Mesenchymal stem cell (in vitro differentiated cells and primary cell): ENCODE data around the gene ULK4.

Experiments used
- DNase-seq: peaks from one replicate; pipeline ENCODE4 v3.0.0-alpha.2; 2013
- H2AFZ ChIP-seq: one replicate; pipeline ENCODE4 v1.6.1; 2013; ENCODE audit warnings: low read depth, mild to moderate bottlenecking, control low read depth, inconsistent platforms, low read length, moderate library complexity
- H2AK5ac ChIP-seq: 2 replicates; pipeline ENCODE4 v1.6.1; 2013; ENCODE audit warnings: low read length, moderate library complexity, mild to moderate bottlenecking, inconsistent platforms; ENCODE audit not compliant: severe bottlenecking
- H2BK120ac ChIP-seq: one replicate; pipeline ENCODE4 v1.6.1; 2013; ENCODE audit warnings: low read depth, mild to moderate bottlenecking, inconsistent platforms, low read length, moderate library complexity
- H2BK12ac ChIP-seq, 2 experiments: one replicate each; pipeline ENCODE4 v1.6.1; 2013; ENCODE audit warnings: inconsistent platforms in 2 of 2, low read length in 2 of 2, mild to moderate bottlenecking in 2 of 2, moderate library complexity in 2 of 2, control low read depth in 1 of 2
- H2BK15ac ChIP-seq: one replicate; pipeline ENCODE4 v1.6.1; 2013; ENCODE audit warnings: mild to moderate bottlenecking, low read depth, inconsistent platforms; ENCODE audit not compliant: poor library complexity, severe bottlenecking
- H2BK5ac ChIP-seq: 2 replicates; pipeline ENCODE4 v1.6.1; 2013; ENCODE audit warnings: low read depth, mild to moderate bottlenecking, low read length, control low read depth, inconsistent platforms; ENCODE audit not compliant: poor library complexity, severe bottlenecking
- H3K14ac ChIP-seq, 2 experiments: one replicate each; pipeline ENCODE4 v1.6.1; 2013; ENCODE audit warnings: inconsistent platforms in 2 of 2, low read length in 2 of 2, control low read depth in 1 of 2, mild to moderate bottlenecking in 1 of 2, moderate library complexity in 1 of 2
- H3K18ac ChIP-seq, 2 experiments: one replicate each; pipeline ENCODE4 v1.6.1; 2013; ENCODE audit warnings: inconsistent platforms in 2 of 2, low read length in 2 of 2, control low read depth in 1 of 2, low read depth in 1 of 2, mild to moderate bottlenecking in 1 of 2
- H3K23ac ChIP-seq, 2 experiments: one replicate each; pipeline ENCODE4 v1.6.1; 2013; ENCODE audit warnings: inconsistent platforms in 2 of 2, low read length in 2 of 2, mild to moderate bottlenecking in 2 of 2, moderate library complexity in 2 of 2, control low read depth in 1 of 2
- H3K27ac ChIP-seq: 2 replicates; pipeline ENCODE4 v1.5.1; 2013; ENCODE audit warnings: mild to moderate bottlenecking, moderate library complexity, low read length, control low read depth, inconsistent platforms; ENCODE audit not compliant: poor library complexity, severe bottlenecking
- H3K27me3 ChIP-seq, 2 experiments: 2 replicates each; pipeline versions ENCODE4 v1.6.1 to v1.7.0; 2013; ENCODE audit warnings: low read length in 2 of 2, mild to moderate bottlenecking in 2 of 2, moderate library complexity in 2 of 2, control low read depth in 1 of 2, inconsistent platforms in 1 of 2; ENCODE audit not compliant: control insufficient read depth in 1 of 2, insufficient read depth in 1 of 2
- H3K36me3 ChIP-seq, 2 experiments: 2 replicates each; pipeline versions ENCODE4 v1.6.1 to v1.7.0; 2013; ENCODE audit warnings: low read length in 2 of 2, control low read depth in 1 of 2, inconsistent platforms in 1 of 2, low read depth in 1 of 2, mild to moderate bottlenecking in 1 of 2; ENCODE audit not compliant: insufficient read depth in 2 of 2, control insufficient read depth in 1 of 2
- H3K4ac ChIP-seq, 2 experiments: one replicate each; pipeline ENCODE4 v1.6.1; 2013; ENCODE audit warnings: inconsistent platforms in 2 of 2, low read length in 2 of 2, mild to moderate bottlenecking in 2 of 2, moderate library complexity in 2 of 2, control low read depth in 1 of 2, low read depth in 1 of 2
- H3K4me1 ChIP-seq: 2 replicates; pipeline ENCODE4 v1.6.1; 2013; ENCODE audit warnings: low read depth, low read length, control low read depth; ENCODE audit not compliant: control insufficient read depth, insufficient read depth
- H3K4me2 ChIP-seq: 2 replicates; pipeline ENCODE4 v1.6.1; 2013; ENCODE audit warnings: low read length, mild to moderate bottlenecking, inconsistent platforms; ENCODE audit not compliant: poor library complexity, severe bottlenecking
- H3K4me3 ChIP-seq, 2 experiments: 2 replicates each; pipeline versions ENCODE4 v1.5.1 to v1.7.0; 2013; ENCODE audit warnings: low read length in 2 of 2, mild to moderate bottlenecking in 2 of 2, control low read depth in 1 of 2, low read depth in 1 of 2; ENCODE audit not compliant: insufficient read depth in 1 of 2
- H3K79me1 ChIP-seq: replicated peaks from 2 replicates; pipeline ENCODE4 v1.6.1; 2013; ENCODE audit warnings: mild to moderate bottlenecking, control low read depth, low read length, inconsistent platforms; ENCODE audit not compliant: poor library complexity, severe bottlenecking
- H3K9ac ChIP-seq: 2 replicates; pipeline ENCODE4 v1.7.0; 2013; ENCODE audit warnings: mild to moderate bottlenecking, low read length, moderate library complexity
- H3K9me3 ChIP-seq: 2 replicates; pipeline ENCODE4 v1.7.0; 2013; ENCODE audit warnings: mild to moderate bottlenecking, low read length; ENCODE audit not compliant: control insufficient read depth
- H4K8ac ChIP-seq: one replicate; pipeline ENCODE4 v1.6.1; 2013; ENCODE audit warnings: inconsistent platforms, mild to moderate bottlenecking, low read length, moderate library complexity
- H4K91ac ChIP-seq: one replicate; pipeline ENCODE4 v1.6.1; 2013; ENCODE audit warnings: mild to moderate bottlenecking, low read length, inconsistent platforms
- WGBS: methylation state at CpG from one replicate; pipeline ENCODE4 v1.1.7; 2013; ENCODE audit warnings: mixed read lengths; 5-methylcytosine and 5-hydroxymethylcytosine counted together

ULK4 gene

DNA sequence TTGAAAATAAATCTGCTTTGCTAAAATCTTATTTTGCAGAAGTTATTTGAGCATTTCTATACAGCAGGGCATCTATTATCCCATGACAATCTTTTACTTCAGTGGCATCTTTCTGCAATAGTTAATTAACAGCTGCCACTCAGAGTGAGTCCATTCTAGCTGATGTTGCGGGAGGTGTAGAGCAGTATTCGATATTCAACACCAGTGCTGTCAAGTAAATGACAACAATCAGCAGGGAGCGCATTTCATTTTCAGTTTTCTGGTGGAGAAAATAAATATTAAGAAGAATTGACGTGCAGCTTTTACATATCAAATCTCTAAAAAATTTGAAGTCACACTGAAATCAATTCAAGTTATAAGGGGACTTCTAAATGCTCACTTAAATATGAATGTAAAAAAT lies 476.4 kb downstream of the ULK4 start:
- no peak overlapping the region for H3K14ac ChIP-seq
- no peak overlapping the region for H3K18ac ChIP-seq
- H3K4me2 ChIP-seq = no peak overlapping the region
- H3K79me1 ChIP-seq = no peaks in the 10 kb centered on the region
- no peak overlapping the region for H3K4me3 ChIP-seq
- 92% methylated on average over 2 of the region's 4 CpGs for WGBS
- peaks cover 0 to 4% of the 10 kb centered on the region in 2 experiments for H3K27me3 ChIP-seq
- H2AK5ac ChIP-seq = no peak overlapping the region
- no peaks in the 10 kb centered on the region for H3K36me3 ChIP-seq
- no peak overlapping the region for H2AFZ ChIP-seq
- no peak overlapping the region for H2BK15ac ChIP-seq
- no peak overlapping the region for H3K9ac ChIP-seq
- no peak overlapping the region for H4K8ac ChIP-seq
- H2BK5ac ChIP-seq = no peak overlapping the region
- no peaks in the 10 kb centered on the region for H3K9me3 ChIP-seq
- no peak for DNase-seq
- H3K4me1 ChIP-seq = no peaks in the 10 kb centered on the region
- H3K27ac ChIP-seq = no peak overlapping the region
- no peak overlapping the region for H3K23ac ChIP-seq
- no peak overlapping the region for H3K4ac ChIP-seq
- no peak overlapping the region for H2BK12ac ChIP-seq
- H4K91ac ChIP-seq = no peak overlapping the region
- no peak overlapping the region for H2BK120ac ChIP-seq

GRCh38 chr3:41482134-41482533 lies 479.8 kb downstream of the ULK4 start:
- 73% methylated on average over 2 of the region's 2 CpGs for WGBS
- H3K27me3 ChIP-seq = no peaks in the 10 kb centered on the region
- no peaks in the 10 kb centered on the region for H3K79me1 ChIP-seq
- no peak for DNase-seq
- no peak overlapping the region for H3K27ac ChIP-seq
- no peak overlapping the region for H2BK15ac ChIP-seq
- no peak overlapping the region for H2AFZ ChIP-seq
- no peak overlapping the region for H3K4me2 ChIP-seq
- H2BK5ac ChIP-seq = no peak overlapping the region
- peaks cover 5% of the 10 kb centered on the region for H3K4me1 ChIP-seq
- H3K14ac ChIP-seq = no peak overlapping the region
- H3K18ac ChIP-seq = no peak overlapping the region
- H2AK5ac ChIP-seq = no peak overlapping the region
- no peak overlapping the region for H3K9ac ChIP-seq
- no peak overlapping the region for H2BK120ac ChIP-seq
- H3K36me3 ChIP-seq = no peaks in the 10 kb centered on the region
- H3K9me3 ChIP-seq = no peaks in the 10 kb centered on the region
- no peak overlapping the region for H3K23ac ChIP-seq
- no peak overlapping the region for H4K8ac ChIP-seq
- no peak overlapping the region for H3K4me3 ChIP-seq
- no peak overlapping the region for H3K4ac ChIP-seq
- no peak overlapping the region for H4K91ac ChIP-seq
- H2BK12ac ChIP-seq = no peak overlapping the region

GRCh38 chr3:41478278-41478677 lies 483.6 kb downstream of the ULK4 start:
- H3K4me3 ChIP-seq = no peak overlapping the region
- no peak overlapping the region for H3K14ac ChIP-seq
- peaks cover 18% of the 10 kb centered on the region for H3K9me3 ChIP-seq
- H2BK120ac ChIP-seq = no peak overlapping the region
- H3K9ac ChIP-seq = no peak overlapping the region
- H3K4me2 ChIP-seq = no peak overlapping the region
- DNase-seq = no peak
- no peak overlapping the region for H3K18ac ChIP-seq
- no peak overlapping the region for H2BK5ac ChIP-seq
- no peak overlapping the region for H4K8ac ChIP-seq
- H4K91ac ChIP-seq = no peak overlapping the region
- H2BK12ac ChIP-seq = no peak overlapping the region
- no peak overlapping the region for H3K23ac ChIP-seq
- WGBS = no CpG with 5 or more reads among the region's 1 CpG
- no peak overlapping the region for H2AFZ ChIP-seq
- no peak overlapping the region for H3K4ac ChIP-seq
- no peak overlapping the region for H2BK15ac ChIP-seq
- no peaks in the 10 kb centered on the region for H3K36me3 ChIP-seq
- no peak overlapping the region for H3K27ac ChIP-seq
- H3K4me1 ChIP-seq = peaks cover 5% of the 10 kb centered on the region
- H3K79me1 ChIP-seq = no peaks in the 10 kb centered on the region
- H2AK5ac ChIP-seq = no peak overlapping the region
- no peaks in the 10 kb centered on the region for H3K27me3 ChIP-seq

GRCh38 chr3:41477399-41478014 lies 484.4 kb downstream of the ULK4 start:
- Histone ChIP-seq H3K4ac (no peak overlapping the region), H3K14ac (no peak overlapping the region), H3K18ac (no peak overlapping the region), H3K9me3 (peaks cover 26% of the 10 kb centered on the region), H4K91ac (no peak overlapping the region), H2BK120ac (no peak overlapping the region), H3K23ac (no peak overlapping the region), H3K27ac (peak overlapping the region; percentile 22), H3K27me3 (no peaks in the 10 kb centered on the region), H2BK12ac (no peak overlapping the region), H3K4me1 (peaks cover 5% of the 10 kb centered on the region), H2AK5ac (no peak overlapping the region), H3K36me3 (no peaks in the 10 kb centered on the region), H3K4me2 (no peak overlapping the region), H2AFZ (no peak overlapping the region), H2BK5ac (no peak overlapping the region), H3K79me1 (no peaks in the 10 kb centered on the region), H4K8ac (no peak overlapping the region), H3K4me3 (no peak overlapping the region), H2BK15ac (no peak overlapping the region), H3K9ac (no peak overlapping the region)
- DNase-seq = no peak
- 88% methylated on average over 2 of the region's 2 CpGs for WGBS
